ENCODE data around the gene WDPCP. TPM values are rescaled to one million over a fixed set of nuclear protein-coding genes. Genes with fewer than 3 reads are reported as not detected.

The WDPCP gene
- total and polyA plus RNA-seq, 2 donors (not counting 1 experiment from before 2014, with no cell fraction given), result 5.6 to 22.8 TPM

DNA sequence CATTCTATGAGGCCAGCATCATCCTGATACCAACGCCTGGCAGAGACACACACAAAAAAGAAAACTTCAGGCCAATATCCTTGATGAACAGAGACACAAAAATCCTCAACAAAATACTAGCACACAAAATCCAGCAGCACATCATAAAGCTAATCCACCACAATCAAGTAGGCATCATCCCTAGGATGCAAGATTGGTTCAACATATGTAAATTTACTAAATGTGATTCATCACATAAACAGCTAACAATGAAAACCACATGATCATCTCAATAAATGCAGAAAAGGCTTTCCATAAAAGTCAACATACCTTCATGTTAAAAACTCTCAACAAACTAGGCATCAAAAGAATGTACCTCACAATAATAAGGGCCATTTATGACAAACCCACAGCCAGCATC is 65.3 kb downstream of the WDPCP start:
- no peaks in the 10 kb centered on the region for H3K27me3 Mint-ChIP-seq
- no peak overlapping the region for H3K27ac Mint-ChIP-seq
- Histone ChIP-seq H3K27ac (ENCODE audit: low read length in 2 of 2) (no peak overlapping the region), H3K4me1 (ENCODE audit: control insufficient read depth in 2 of 2, insufficient read depth in 2 of 2, low read length in 2 of 2) (no peaks in the 10 kb centered on the region), H3K79me2 (ENCODE audit: control insufficient read depth, insufficient read depth, low read length) (peaks cover 26% of the 10 kb centered on the region), H3K36me3 (replicated peaks in 1 of 2; ENCODE audit: control extremely low read depth in 1 of 2, control insufficient read depth in 1 of 2, extremely low read depth in 1 of 2, insufficient read depth in 2 of 2, low read length in 1 of 2) (no peaks in the 10 kb centered on the region), H3K27me3 (replicated peaks in 1 of 4; ENCODE audit: control extremely low read depth in 1 of 4, control insufficient read depth in 3 of 4, insufficient read depth in 4 of 4, low read length in 3 of 4) (no peaks in the 10 kb centered on the region), H3K4me2 (replicated peaks; ENCODE audit: low read depth, low read length, poor library complexity, severe bottlenecking) (no peak overlapping the region), H3K9me3 (ENCODE audit: control extremely low read depth in 1 of 3, control insufficient read depth in 2 of 3, insufficient read depth in 1 of 3, low read length in 2 of 3) (peaks cover 2 to 33% (median 33%) of the 10 kb centered on the region in 3 donors), H3K4me3 (ENCODE audit: control extremely low read depth in 1 of 5, extremely low read depth in 1 of 5, insufficient read depth in 1 of 5, low read depth in 2 of 5, low read length in 4 of 5) (no peak overlapping the region), H2AFZ (ENCODE audit: insufficient read depth, low read depth, low read length, poor library complexity, severe bottlenecking) (no peak overlapping the region), H4K20me1 (ENCODE audit: control insufficient read depth, insufficient read depth, low read length, poor library complexity, severe bottlenecking) (no peaks in the 10 kb centered on the region), H3K9ac (ENCODE audit: low read length) (no peak overlapping the region)
- intact Hi-C loops (cut with micrococcal nuclease), result no loop called here
- DNase-seq (no peak), ATAC-seq (ENCODE audit: low read depth) (no peak)
- TF ChIP-seq, protein P1, sequence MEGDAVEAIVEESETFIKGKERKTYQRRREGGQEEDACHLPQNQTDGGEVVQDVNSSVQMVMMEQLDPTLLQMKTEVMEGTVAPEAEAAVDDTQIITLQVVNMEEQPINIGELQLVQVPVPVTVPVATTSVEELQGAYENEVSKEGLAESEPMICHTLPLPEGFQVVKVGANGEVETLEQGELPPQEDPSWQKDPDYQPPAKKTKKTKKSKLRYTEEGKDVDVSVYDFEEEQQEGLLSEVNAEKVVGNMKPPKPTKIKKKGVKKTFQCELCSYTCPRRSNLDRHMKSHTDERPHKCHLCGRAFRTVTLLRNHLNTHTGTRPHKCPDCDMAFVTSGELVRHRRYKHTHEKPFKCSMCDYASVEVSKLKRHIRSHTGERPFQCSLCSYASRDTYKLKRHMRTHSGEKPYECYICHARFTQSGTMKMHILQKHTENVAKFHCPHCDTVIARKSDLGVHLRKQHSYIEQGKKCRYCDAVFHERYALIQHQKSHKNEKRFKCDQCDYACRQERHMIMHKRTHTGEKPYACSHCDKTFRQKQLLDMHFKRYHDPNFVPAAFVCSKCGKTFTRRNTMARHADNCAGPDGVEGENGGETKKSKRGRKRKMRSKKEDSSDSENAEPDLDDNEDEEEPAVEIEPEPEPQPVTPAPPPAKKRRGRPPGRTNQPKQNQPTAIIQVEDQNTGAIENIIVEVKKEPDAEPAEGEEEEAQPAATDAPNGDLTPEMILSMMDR (IDR thresholded peaks at IDR 0.05), result no peak
- TF ChIP-seq EZH2 (IDR thresholded peaks at IDR 0.05; ENCODE audit: borderline replicate concordance, insufficient read depth, low read depth, low read length, poor library complexity, severe bottlenecking), result no peak
- POLR2A ChIA-PET, result no interaction called here
- H3K4me3 Mint-ChIP-seq, result no peak overlapping the region
- peaks cover 26% of the 10 kb centered on the region for H3K9me3 Mint-ChIP-seq (ENCODE audit: insufficient read depth)
- H3K4me1 Mint-ChIP-seq, result peaks cover 8% of the 10 kb centered on the region
- WGBS (ENCODE audit: insufficient coverage), result 67% methylated on average over 1 of the region's 1 CpG
- CTCF ChIA-PET, result no interaction called here

DNA sequence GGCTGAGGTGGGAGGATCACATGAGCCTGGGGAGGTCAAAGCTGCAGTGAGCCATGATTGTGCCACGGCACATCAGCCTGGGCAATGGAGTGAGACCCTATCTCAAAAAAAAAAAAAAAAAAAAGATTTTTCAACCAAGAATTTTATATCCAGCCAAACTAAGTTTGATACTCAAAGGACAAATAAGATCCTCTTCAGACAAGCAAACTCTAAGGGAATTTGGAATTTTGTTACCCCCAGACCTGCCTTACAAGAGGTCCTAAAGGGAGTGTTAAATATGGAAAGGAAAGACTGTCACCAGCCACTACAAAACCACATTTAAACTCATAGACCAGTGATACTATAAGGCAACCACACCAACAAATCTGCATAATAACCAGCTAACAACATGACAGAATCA is 67.5 kb downstream of the WDPCP start:
- TF ChIP-seq, protein P1 (IDR thresholded peaks at IDR 0.05), result no peak
- TF ChIP-seq EZH2 (IDR thresholded peaks at IDR 0.05; ENCODE audit: borderline replicate concordance, insufficient read depth, low read depth, low read length, poor library complexity, severe bottlenecking), result no peak
- no peak overlapping the region for H3K9ac ChIP-seq (ENCODE audit: low read length)
- no peak for ATAC-seq (ENCODE audit: low read depth)
- no peaks in the 10 kb centered on the region for H3K36me3 ChIP-seq (replicated peaks in 1 of 2; ENCODE audit: control extremely low read depth in 1 of 2, control insufficient read depth in 1 of 2, extremely low read depth in 1 of 2, insufficient read depth in 2 of 2, low read length in 1 of 2)
- Mint-ChIP-seq H3K9me3 (ENCODE audit: insufficient read depth) (peaks cover 26% of the 10 kb centered on the region), H3K4me1 (peaks cover under 1% of the 10 kb centered on the region), H3K27me3 (no peaks in the 10 kb centered on the region), H3K27ac (no peak overlapping the region), H3K4me3 (no peak overlapping the region)
- WGBS (ENCODE audit: insufficient coverage), result no CpG with 5 or more reads among the region's 1 CpG
- H2AFZ ChIP-seq (ENCODE audit: insufficient read depth, low read depth, low read length, poor library complexity, severe bottlenecking), result no peak overlapping the region
- no peak overlapping the region for H3K4me3 ChIP-seq (ENCODE audit: control extremely low read depth in 1 of 5, extremely low read depth in 1 of 5, insufficient read depth in 1 of 5, low read depth in 2 of 5, low read length in 4 of 5)
- no peak for DNase-seq
- no peak overlapping the region for H3K27ac ChIP-seq (ENCODE audit: low read length in 2 of 2)
- H3K27me3 ChIP-seq (replicated peaks in 1 of 4; ENCODE audit: control extremely low read depth in 1 of 4, control insufficient read depth in 3 of 4, insufficient read depth in 4 of 4, low read length in 3 of 4), result no peaks in the 10 kb centered on the region
- H3K4me1 ChIP-seq (ENCODE audit: control insufficient read depth in 2 of 2, insufficient read depth in 2 of 2, low read length in 2 of 2), result no peaks in the 10 kb centered on the region
- H3K9me3 ChIP-seq (ENCODE audit: control extremely low read depth in 1 of 3, control insufficient read depth in 2 of 3, insufficient read depth in 1 of 3, low read length in 2 of 3), result peaks cover 2 to 33% (median 33%) of the 10 kb centered on the region in 3 donors
- peaks cover 26% of the 10 kb centered on the region for H3K79me2 ChIP-seq (ENCODE audit: control insufficient read depth, insufficient read depth, low read length)
- no peak overlapping the region for H3K4me2 ChIP-seq (replicated peaks; ENCODE audit: low read depth, low read length, poor library complexity, severe bottlenecking)
- ChIA-PET CTCF (no interaction called here), POLR2A (no interaction called here)
- H4K20me1 ChIP-seq (ENCODE audit: control insufficient read depth, insufficient read depth, low read length, poor library complexity, severe bottlenecking), result no peaks in the 10 kb centered on the region
- intact Hi-C loops (cut with micrococcal nuclease), result no loop called here

Data from B cell (primary cell).